Right atrium auricular region (tissue), 2 donors: ENCODE measurements around the gene CD8B2. TPM values are rescaled to one million over a fixed set of nuclear protein-coding genes. Genes with fewer than 3 reads are reported as not detected.
"Not testable (repeated sequence)": the region's sequence is repeated elsewhere in the genome, so short reads cannot be mapped to it uniquely, and the experiment has no call there.

ENCODE experiments used
- DNase-seq: peaks from one replicate; pipeline ENCODE4 v3.0.0-alpha.2; 2019; ENCODE audit warnings: low spot score
- H3K27ac ChIP-seq, 2 donors: fragments of 200-600 bp; sonication (generic); 1 replicate in 1 of 2; 2 replicates in 1 of 2; pipeline ENCODE4 v1.5.1; 2016 to 2019
- H3K27me3 ChIP-seq, 2 donors: fragments of 200-600 bp; sonication (generic); one replicate each; pipeline versions ENCODE4 v1.5.1 to v1.6.0; 2017 to 2019
- H3K36me3 ChIP-seq: fragments of 200-600 bp; sonication (generic); one replicate; pipeline ENCODE4 v1.5.1; 2016
- H3K4me1 ChIP-seq, 2 donors: fragments of 200-600 bp; sonication (generic); one replicate each; pipeline versions ENCODE4 v1.5.1 to v1.6.0; 2017 to 2019
- H3K4me3 ChIP-seq, 2 donors: fragments of 200-600 bp; sonication (generic); 1 replicate in 1 of 2; 2 replicates in 1 of 2; pipeline ENCODE4 v1.5.1; 2017 to 2019; ENCODE audit warnings: mild to moderate bottlenecking in 1 of 2, moderate library complexity in 1 of 2
- H3K9me3 ChIP-seq, 2 donors: fragments of 200-600 bp; sonication (generic); one replicate each; pipeline ENCODE4 v1.5.1; 2019
- CTCF ChIP-seq, 2 donors: fragments of 200-600 bp; sonication (generic); IDR thresholded peaks; one replicate each; pipeline ENCODE4 v1.5.1; 2019; ENCODE audit warnings: antibody characterized with exemption in 2 of 2
- total RNA-seq, 2 donors: library from RNA; depleted of rRNA; stranded (reverse); fragments of >200 nt; gene quantifications; one replicate each; pipeline ENCODE4 v1.1.0, GENCODE V29; 2016

CD8B2 gene
- total RNA-seq, 2 donors from 2014 or later: not detected

GRCh38 chr2:106562268-106563186 is 75.4 kb downstream of the CD8B2 start:
- DNase-seq: no peak
- peaks cover 0 to 34% of the 10 kb centered on the region in 2 donors for H3K4me1 ChIP-seq
- no peak for TF ChIP-seq CTCF (IDR thresholded peaks at IDR 0.05)
- no peaks in the 10 kb centered on the region for H3K27me3 ChIP-seq
- H3K4me3 ChIP-seq: no peak overlapping the region
- H3K9me3 ChIP-seq: no peaks in the 10 kb centered on the region
- no peaks in the 10 kb centered on the region for H3K36me3 ChIP-seq
- H3K27ac ChIP-seq: peak overlapping the region in 1 of 2 donors; percentile 62

GRCh38 chr2:106563195-106563594 is 76.0 kb downstream of the CD8B2 start:
- H3K4me1 ChIP-seq: peaks cover 0 to 34% of the 10 kb centered on the region in 2 donors
- no peaks in the 10 kb centered on the region for H3K27me3 ChIP-seq
- no peak for DNase-seq
- H3K36me3 ChIP-seq: no peaks in the 10 kb centered on the region
- peak in 1 of 2 donors; percentile 53 for TF ChIP-seq CTCF (IDR thresholded peaks at IDR 0.05)
- H3K9me3 ChIP-seq: no peaks in the 10 kb centered on the region
- H3K4me3 ChIP-seq: no peak overlapping the region
- H3K27ac ChIP-seq: peak overlapping the region in 1 of 2 donors; percentile 10

- H3K27ac ChIP-seq: no peak overlapping the region
- H3K36me3 ChIP-seq: no peaks in the 10 kb centered on the region
- H3K9me3 ChIP-seq: no peaks in the 10 kb centered on the region
- H3K27me3 ChIP-seq: no peaks in the 10 kb centered on the region
- peaks cover 0 to 32% of the 10 kb centered on the region in 2 donors for H3K4me1 ChIP-seq
- H3K4me3 ChIP-seq: no peak overlapping the region
- no peak for DNase-seq
- TF ChIP-seq CTCF (IDR thresholded peaks at IDR 0.05): no peak
Measured at GRCh38 chr2:106565599-106565998, 78.4 kb downstream of the CD8B2 start.

GRCh38 chr2:106566050-106566449 is 78.9 kb downstream of the CD8B2 start:
- peaks cover 0 to 27% of the 10 kb centered on the region in 2 donors for H3K4me1 ChIP-seq
- no peak for DNase-seq
- H3K36me3 ChIP-seq: no peaks in the 10 kb centered on the region
- no peaks in the 10 kb centered on the region for H3K9me3 ChIP-seq
- no peak overlapping the region for H3K27ac ChIP-seq
- no peak for TF ChIP-seq CTCF (IDR thresholded peaks at IDR 0.05)
- no peaks in the 10 kb centered on the region for H3K27me3 ChIP-seq
- H3K4me3 ChIP-seq: no peak overlapping the region

- not testable (repeated sequence) for H3K4me3 ChIP-seq, H3K27me3 ChIP-seq, H3K36me3 ChIP-seq, H3K9me3 ChIP-seq, DNase-seq, H3K27ac ChIP-seq
- H3K4me1 ChIP-seq: peaks cover 0 to 24% of the 10 kb centered on the region in 2 donors
Measured at GRCh38 chr2:106566484-106566883, 79.3 kb downstream of the CD8B2 start.

- TF ChIP-seq CTCF (IDR thresholded peaks at IDR 0.05): no peak
- Histone ChIP-seq H3K36me3 (no peaks in the 10 kb centered on the region), H3K27ac (no peak overlapping the region)
Measured at GRCh38 chr2:106570316-106570715, 83.2 kb downstream of the CD8B2 start.

More at GRCh38 chr2:106570316-106570715, 83.2 kb downstream of the CD8B2 start:
- H3K9me3 ChIP-seq: no peaks in the 10 kb centered on the region
- H3K4me1 ChIP-seq: peaks cover 0 to 7% of the 10 kb centered on the region in 2 donors
- H3K4me3 ChIP-seq: no peak overlapping the region
- no peaks in the 10 kb centered on the region for H3K27me3 ChIP-seq
- DNase-seq: no peak

Other genes with a start within 250 kb of the CD8B2 start
- gene RGPD3, start 19.0 kb upstream of the CD8B2 start, total RNA-seq: under 1 TPM; 0.43 to 0.48 TPM